Mucosa of descending colon (tissue), 3 donors: Measurements from ENCODE around the gene IFIT2. TPM values are rescaled to one million over a fixed set of nuclear protein-coding genes. Genes with fewer than 3 reads are reported as not detected.

Experiments used
- ATAC-seq: fragments of 200-7000 bp; cut with Tn5 transposase; one replicate; pipeline ENCODE4 v1.9.1; 2020; ENCODE audit warnings: mild to moderate bottlenecking, moderate library complexity
- DNase-seq, 3 donors: peaks; one replicate each; pipeline ENCODE4 v3.0.0-alpha.2; 2020
- H3K36me3 ChIP-seq: fragments of 200-600 bp; one replicate; pipeline ENCODE4 v1.8.0; 2021; ENCODE audit warnings: low read depth, mild to moderate bottlenecking
- H3K4me1 ChIP-seq: fragments of 200-600 bp; one replicate; pipeline ENCODE4 v1.8.0; 2021; ENCODE audit warnings: low read depth, mild to moderate bottlenecking
- H3K4me3 ChIP-seq: fragments of 200-600 bp; one replicate; pipeline ENCODE4 v1.8.0; 2021; ENCODE audit warnings: mild to moderate bottlenecking
- H3K9me3 ChIP-seq: fragments of 200-600 bp; one replicate; pipeline ENCODE4 v1.8.0; 2021; ENCODE audit warnings: mild to moderate bottlenecking
- CTCF ChIP-seq: fragments of 200-600 bp; IDR thresholded peaks from one replicate; pipeline ENCODE4 v1.8.0; 2022; ENCODE audit warnings: antibody characterized with exemption, mild to moderate bottlenecking
- intact Hi-C, 2 donors: fragments of 100-400 bp; cut with DNase I in 1 of 2; cut with micrococcal nuclease in 1 of 2; formaldehyde crosslinking; loops; one replicate each; pipeline versions ENCODE4 v1.11.0 to v1.11.1; 2022; cut with DNase I, micrococcal nuclease
- total RNA-seq, 3 donors: library from RNA; stranded (reverse); fragmentation: NEBNext Ultra II Directional in 2 of 3; extraction: Animal tissue kit (Norgen Biotek cat#: 25700) in 2 of 3; gene quantifications; one replicate each; pipeline versions ENCODE4 v1.2.1 to v1.2.4, GENCODE V29; 2021 to 2023
- donor health status: DM: no; HTN: no; CAD: no; lungs with moderate emphysema.
- donor health status: DM: no; HTN: no; CAD: no.
- donor health status: DM: no; HTN: yes; CAD: no.

Gene IFIT2
- total RNA-seq, 3 donors from 2014 or later: 6.9 to 7.6 (median 7.5) TPM

GRCh38 chr10:89335226-89335625 is 33.4 kb downstream of the IFIT2 start:
- no peak for TF ChIP-seq CTCF
- intact Hi-C loops: no loop called here
- no peaks in the 10 kb centered on the region for H3K9me3 ChIP-seq
- no peak overlapping the region for H3K4me3 ChIP-seq
- DNase-seq: no peak
- H3K36me3 ChIP-seq: no peaks in the 10 kb centered on the region
- ATAC-seq: no peak
- H3K4me1 ChIP-seq: peaks cover 17% of the 10 kb centered on the region

DNA sequence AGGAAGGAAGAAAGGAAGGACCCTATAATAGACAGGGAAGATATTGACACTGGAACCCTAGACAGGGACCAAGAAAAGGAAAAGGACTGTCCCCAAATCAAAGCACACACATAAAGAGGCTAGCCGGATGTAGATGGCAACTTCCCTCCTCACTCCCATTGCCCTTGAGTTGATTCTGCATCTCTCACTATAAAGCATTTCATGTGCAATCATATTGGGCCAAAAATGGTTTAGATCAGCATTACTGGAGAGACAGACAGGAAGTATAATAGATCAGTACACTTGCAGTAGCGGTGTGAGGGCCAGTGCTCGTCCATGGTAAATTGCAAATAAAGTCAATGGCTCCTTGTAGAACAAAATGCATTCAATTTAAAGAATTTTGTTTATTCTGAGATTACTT is 34.4 kb downstream of the IFIT2 start:
- intact Hi-C loops: no loop called here
- no peak for ATAC-seq
- H3K4me3 ChIP-seq: no peak overlapping the region

GRCh38 chr10:89337484-89337883 is 35.6 kb downstream of the IFIT2 start:
- Histone ChIP-seq H3K36me3 (no peaks in the 10 kb centered on the region), H3K9me3 (no peaks in the 10 kb centered on the region), H3K4me1 (peaks cover 17% of the 10 kb centered on the region), H3K4me3 (no peak overlapping the region)
- ATAC-seq (peak; percentile 32), DNase-seq (no peak)
- no peak for TF ChIP-seq CTCF
- intact Hi-C loops: no loop called here

More for the DNA sequence above, 34.4 kb downstream of the IFIT2 start:
- no peak for DNase-seq
- H3K9me3 ChIP-seq: no peaks in the 10 kb centered on the region
- TF ChIP-seq CTCF: no peak
- H3K36me3 ChIP-seq: no peaks in the 10 kb centered on the region
- H3K4me1 ChIP-seq: peaks cover 17% of the 10 kb centered on the region

DNA sequence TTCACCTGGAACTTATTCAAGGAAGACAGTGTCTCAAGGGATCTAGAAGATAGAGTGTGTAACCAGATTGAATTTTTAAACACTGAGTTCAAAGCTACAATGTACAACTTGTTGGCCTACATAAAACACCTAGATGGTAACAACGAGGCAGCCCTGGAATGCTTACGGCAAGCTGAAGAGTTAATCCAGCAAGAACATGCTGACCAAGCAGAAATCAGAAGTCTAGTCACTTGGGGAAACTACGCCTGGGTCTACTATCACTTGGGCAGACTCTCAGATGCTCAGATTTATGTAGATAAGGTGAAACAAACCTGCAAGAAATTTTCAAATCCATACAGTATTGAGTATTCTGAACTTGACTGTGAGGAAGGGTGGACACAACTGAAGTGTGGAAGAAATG is 36.9 kb downstream of the IFIT2 start:
- intact Hi-C loops: no loop called here
- no peaks in the 10 kb centered on the region for H3K36me3 ChIP-seq
- DNase-seq (no peak), ATAC-seq (no peak)
- no peak overlapping the region for H3K4me3 ChIP-seq
- TF ChIP-seq CTCF: no peak
- H3K4me1 ChIP-seq: peaks cover 5% of the 10 kb centered on the region
- H3K9me3 ChIP-seq: no peaks in the 10 kb centered on the region

DNA sequence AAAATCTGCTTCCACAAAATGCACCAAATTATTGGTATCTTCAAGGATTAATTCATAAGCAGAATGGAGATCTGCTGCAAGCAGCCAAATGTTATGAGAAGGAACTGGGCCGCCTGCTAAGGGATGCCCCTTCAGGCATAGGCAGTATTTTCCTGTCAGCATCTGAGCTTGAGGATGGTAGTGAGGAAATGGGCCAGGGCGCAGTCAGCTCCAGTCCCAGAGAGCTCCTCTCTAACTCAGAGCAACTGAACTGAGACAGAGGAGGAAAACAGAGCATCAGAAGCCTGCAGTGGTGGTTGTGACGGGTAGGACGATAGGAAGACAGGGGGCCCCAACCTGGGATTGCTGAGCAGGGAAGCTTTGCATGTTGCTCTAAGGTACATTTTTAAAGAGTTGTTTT is 38.0 kb downstream of the IFIT2 start:
- H3K36me3 ChIP-seq: no peaks in the 10 kb centered on the region
- intact Hi-C loops: no loop called here
- DNase-seq (no peak), ATAC-seq (no peak)
- no peaks in the 10 kb centered on the region for H3K4me1 ChIP-seq
- no peaks in the 10 kb centered on the region for H3K9me3 ChIP-seq
- TF ChIP-seq CTCF: no peak
- no peak overlapping the region for H3K4me3 ChIP-seq

GRCh38 chr10:89341649-89342048 is 39.8 kb downstream of the IFIT2 start:
- ATAC-seq: no peak
- Histone ChIP-seq H3K4me3 (no peak overlapping the region), H3K9me3 (no peaks in the 10 kb centered on the region), H3K4me1 (peaks cover 7% of the 10 kb centered on the region), H3K36me3 (no peaks in the 10 kb centered on the region)
- TF ChIP-seq CTCF: no peak
- intact Hi-C loops: no loop called here
- DNase-seq: no peak
